ENCODE measurements around the gene CENPS.
"Not testable (repeated sequence)": the region's sequence is repeated elsewhere in the genome, so short reads cannot be mapped to it uniquely, and the experiment has no call there.

Gene CENPS

DNA sequence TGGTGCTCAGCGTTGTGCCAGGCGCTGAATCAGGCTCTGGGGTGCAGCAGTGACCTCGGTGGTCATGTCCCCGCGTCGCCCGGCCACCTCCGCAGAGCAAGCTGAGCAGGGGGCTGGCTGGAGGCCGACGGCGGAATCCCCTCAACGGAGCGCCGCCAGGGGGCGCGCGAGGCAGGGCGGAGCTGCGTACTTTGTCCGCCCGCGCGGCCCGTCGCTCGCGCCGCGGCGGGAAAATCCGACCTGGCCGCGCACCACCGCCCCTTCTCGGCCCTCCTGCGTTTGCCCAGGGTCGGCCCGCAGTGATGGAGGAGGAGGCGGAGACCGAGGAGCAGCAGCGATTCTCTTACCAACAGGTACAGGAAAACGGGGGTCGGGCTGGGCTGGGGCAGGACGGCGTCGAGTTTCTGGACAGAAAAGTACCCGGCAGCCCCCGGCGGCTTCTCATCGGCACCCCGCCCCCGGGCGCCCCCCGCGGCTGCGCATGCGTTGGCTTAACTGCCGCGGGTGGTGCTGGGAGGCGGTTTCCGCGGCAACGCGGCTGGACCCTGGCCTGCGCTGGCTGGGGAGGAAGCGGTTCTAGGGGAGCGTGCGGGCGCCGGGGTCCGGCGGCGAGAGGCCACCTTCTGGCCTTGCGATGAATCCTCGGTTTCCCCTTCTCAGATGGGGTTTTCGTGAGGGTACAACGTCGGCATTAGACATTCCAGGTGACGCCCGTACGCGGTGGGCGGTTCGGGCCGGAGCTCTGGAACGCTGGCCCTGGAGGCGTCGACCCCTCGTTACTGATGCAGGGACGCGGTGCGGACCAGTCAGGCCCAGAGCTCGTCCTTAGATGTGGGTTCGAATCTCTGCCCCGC lies at the start of gene CENPS:
CENPS (plus strand) TSS at position 218 of the 854 bp plus-strand sequence; CDS start at position 303, 85 bp downstream.
- peak; percentile 71 to 94 (median 92) for DNase-seq (ENCODE audit: low read depth in 4 of 4, low spot score in 1 of 4)

DNA sequence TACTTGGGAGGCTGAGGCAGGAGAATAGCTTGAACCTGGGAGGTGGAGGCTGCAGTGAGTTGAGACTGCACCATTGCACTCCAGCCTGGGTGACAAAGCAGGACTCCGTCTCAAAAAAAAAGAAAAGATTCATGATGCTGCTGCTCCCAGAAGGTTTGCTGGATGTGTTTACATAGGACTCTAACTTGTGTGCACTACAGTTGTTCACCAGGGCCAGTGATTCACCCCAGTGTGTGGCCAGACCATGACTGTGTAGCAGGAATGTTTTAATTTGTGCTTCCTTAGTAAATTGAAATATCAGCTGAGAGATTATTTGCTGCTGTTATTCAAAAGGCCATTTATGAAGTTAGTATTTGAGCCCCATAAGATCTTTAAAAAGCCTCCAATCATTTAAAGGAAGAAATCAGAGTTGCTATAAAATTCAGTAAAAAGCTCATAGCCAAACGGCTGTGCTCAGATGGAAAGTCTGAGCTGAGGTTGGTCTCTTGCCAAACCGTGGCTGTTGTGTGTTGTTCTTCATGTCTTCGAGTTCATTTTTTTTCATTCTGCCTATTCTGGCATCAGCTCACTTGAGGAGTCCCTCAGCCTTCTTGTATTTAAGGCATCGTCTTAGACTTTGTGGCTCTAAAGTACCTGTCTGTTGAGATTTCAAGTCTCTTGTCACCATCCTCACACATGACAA lies 49.5 kb upstream of the CENPS start:
- DNase-seq (ENCODE audit: low read depth in 4 of 4, low spot score in 1 of 4), result no peak

DNA sequence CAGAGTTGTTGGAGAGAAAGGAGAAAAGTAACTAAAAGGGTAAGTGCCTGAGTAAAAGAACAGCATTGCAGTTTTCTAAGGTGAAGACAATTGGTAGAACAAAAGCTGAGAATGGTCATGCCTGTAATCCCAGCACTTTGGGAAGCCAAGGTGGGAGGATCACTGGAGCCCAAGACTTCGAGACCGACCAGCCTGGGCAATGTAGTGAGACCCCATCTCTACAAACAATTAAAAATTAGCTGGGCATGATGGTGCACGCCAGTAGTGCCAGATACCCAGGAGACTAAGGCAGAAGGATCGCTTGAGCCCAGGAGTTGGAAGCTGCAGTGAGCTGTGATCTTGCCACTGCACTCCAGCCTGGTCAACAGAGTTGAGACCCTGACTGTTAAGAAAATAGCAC lies 46.6 kb upstream of the CENPS start:
- DNase-seq (ENCODE audit: low read depth in 4 of 4, low spot score in 1 of 4), result no peak

DNA sequence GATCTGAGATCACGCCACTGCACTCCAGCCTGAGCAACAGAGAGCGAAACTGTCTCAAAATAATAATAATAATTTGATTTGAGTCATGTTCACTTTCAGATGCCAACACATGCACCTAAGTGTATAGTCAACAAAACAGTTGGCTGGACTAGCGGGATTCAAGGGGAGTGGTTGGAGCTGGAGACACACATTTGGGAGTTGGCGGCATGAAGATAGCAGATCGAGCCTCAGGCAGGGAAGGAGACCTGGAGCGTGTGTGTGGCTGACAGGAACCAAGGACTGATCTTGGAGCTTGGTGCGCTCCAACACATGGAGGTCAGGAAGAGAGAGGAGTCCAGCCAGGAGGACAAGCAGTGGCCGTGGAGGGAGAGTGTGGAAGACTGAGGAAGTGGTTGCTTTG lies 46.0 kb upstream of the CENPS start:
- DNase-seq (ENCODE audit: low read depth in 4 of 4, low spot score in 1 of 4), result no peak

DNA sequence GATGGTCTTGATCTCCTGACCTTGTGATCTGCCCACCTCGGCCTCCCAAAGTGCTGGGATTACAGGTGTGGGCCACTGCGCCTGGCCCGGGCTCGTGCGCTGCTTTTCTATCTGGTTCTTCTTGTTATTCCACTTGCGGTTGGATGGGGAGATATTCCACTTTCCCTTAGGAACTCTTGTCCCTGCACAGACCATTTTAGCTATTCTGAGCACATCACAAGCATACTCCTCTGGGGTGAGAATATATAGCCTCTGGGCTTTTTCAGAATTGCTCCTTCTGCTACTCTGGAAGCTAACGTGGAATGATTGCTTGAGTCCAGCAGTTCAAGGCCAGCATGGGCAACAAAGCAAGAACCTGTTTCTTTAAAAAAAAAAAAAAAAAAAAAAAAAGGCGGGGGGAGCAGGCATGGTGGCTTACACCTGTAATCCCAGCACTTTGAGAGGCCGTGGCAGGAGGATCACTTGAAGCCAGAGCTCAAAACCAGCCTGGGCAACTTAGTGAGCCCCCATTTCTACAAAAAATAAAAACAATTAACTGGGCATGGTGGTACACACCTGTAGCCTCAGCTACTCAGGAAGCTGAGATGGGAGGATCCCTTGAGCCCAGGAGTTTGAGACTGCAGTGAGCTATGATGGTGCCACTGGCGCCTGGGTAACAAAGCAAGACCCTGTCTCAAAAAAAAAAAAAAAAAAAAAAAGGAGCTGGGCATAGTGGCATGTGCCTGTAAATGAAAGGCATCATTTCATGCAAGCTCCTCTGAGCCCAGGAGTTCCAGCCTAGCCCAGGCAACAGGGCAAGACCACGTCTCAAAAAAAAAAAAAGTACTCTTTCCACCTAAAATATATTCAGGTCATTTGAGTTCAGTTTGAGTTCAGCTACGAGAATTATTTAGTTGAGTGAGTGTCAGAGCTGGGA lies 43.2 kb upstream of the CENPS start:
- DNase-seq (ENCODE audit: low read depth in 4 of 4, low spot score in 1 of 4), result no peak

DNA sequence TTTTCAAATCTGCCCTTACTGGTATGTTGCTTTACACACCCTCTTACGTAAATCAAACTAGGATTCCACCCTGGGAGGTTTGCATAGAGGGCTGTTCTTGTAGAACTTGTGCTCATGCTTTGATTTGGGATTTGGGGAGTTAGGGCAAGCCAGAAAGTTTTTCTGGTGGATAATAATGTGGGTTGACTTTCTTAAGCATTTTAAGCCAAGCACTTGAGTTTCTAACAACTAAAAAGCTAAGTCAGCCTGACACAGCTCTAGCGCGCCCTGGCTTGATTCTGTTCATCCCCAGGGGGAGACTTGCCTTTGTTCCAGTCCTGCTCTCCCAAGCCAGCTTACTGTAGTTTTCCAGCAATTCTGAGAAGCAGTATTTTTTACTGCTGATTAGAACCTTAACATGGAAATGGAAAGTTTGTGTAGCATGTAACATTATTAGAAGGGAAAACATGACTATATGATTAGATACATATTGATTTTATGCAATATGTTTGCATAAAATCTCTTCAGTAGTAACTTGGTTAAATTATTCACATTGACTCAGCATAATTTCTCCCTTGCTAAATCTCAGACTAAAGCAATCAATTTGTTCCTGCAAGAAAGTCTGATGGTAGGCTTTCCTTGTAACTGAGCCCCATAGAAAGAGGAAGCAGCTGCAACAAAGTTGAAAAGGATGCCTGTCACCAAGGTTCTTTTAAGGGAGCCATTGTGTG lies 42.4 kb upstream of the CENPS start:
- DNase-seq (ENCODE audit: low read depth in 4 of 4, low spot score in 1 of 4), result no peak

DNA sequence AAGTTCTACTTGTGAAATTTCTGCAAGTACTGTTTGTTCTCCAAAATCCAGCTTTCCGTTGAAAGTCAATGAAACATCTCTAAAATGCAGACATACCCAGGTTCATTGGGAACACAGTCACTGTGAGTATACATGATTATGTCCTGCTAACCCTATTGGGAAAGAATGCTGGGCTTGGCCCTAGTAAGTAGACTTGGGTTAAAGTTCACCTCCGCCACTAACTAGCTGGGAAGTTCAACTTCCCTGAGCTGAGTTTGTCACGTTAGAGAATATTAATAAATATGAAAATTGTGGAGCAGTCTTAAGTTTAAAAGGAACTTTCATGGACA lies 41.9 kb upstream of the CENPS start:
- no peak for DNase-seq (ENCODE audit: low read depth in 4 of 4, low spot score in 1 of 4)

DNA sequence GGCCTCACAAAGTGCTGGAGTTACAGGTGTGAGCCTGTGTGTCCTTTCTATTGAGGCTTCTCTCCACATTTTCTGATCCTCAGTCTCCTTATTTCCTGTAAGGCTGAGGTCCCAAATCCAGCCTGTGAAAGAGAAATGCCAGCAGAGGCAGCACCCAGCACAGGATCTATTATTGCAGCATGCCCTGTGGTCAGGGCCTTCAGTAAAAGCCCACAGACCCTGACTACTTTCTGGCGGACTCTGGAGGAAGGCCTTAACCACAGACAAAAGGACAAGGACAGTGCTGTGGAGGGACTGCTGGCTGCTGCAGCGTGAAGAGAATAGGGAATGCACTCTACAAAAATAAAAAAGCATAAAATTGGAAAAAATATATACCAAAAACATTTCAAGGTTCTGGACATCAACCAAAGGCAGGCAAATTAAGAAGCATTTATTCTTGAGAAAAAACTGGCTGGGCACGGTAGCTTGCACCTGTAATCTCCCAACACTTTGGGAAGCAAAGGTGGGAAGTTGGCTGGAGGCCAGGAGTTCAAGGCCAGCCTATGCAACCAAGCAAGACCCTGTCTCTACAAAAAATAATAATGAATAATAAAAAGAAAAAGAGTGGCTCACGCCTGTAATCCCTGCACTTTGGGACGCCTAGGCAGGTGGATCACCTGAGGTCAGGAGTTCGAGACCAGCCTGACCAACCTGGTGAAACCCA lies 40.8 kb upstream of the CENPS start:
- DNase-seq (ENCODE audit: low read depth in 4 of 4, low spot score in 1 of 4), result no peak

DNA sequence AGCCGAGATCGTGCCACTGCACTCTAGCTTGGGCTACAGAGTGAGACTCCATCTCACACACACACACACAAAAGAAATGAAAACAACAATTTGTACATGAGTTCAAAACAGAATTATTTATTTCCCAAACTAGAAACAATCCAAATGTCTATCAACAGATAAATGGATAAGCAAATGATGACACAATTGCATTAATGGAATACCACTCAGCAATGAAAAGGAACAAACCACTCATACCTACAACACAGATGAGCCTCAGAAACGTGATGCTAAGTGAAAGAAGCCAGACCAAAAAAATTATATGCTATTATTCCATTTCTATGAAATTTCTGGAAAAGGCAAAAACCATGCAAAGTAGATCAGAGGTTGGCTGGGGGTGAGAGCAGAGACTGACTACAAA lies 33.4 kb upstream of the CENPS start:
- no peak for DNase-seq (ENCODE audit: low read depth in 4 of 4, low spot score in 1 of 4)

DNA sequence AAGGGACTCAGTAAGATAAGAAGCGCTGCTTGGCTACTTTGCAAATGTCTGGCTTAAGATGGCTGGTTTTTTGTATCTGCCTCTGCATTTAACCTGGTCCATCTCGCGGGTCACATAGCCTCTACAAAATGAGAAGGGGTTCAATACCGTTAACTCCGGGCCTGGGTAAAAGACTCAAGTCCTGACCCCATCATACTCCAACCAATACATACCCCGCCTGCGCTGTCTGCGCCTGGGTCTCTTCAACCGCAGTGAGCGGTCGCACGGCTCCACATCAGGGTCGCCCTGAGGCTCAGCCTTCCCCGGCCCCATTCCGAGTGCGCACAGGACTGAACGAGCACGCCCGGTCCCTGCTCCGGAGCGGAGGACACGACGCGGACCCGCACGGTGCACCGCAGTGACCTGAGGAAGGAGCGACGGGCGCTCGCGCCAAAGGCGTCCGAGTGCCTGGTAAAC lies 31.9 kb upstream of the CENPS start:
- DNase-seq (ENCODE audit: low read depth in 4 of 4, low spot score in 1 of 4), result peak in 1 of 4 experiments; percentile 7

DNA sequence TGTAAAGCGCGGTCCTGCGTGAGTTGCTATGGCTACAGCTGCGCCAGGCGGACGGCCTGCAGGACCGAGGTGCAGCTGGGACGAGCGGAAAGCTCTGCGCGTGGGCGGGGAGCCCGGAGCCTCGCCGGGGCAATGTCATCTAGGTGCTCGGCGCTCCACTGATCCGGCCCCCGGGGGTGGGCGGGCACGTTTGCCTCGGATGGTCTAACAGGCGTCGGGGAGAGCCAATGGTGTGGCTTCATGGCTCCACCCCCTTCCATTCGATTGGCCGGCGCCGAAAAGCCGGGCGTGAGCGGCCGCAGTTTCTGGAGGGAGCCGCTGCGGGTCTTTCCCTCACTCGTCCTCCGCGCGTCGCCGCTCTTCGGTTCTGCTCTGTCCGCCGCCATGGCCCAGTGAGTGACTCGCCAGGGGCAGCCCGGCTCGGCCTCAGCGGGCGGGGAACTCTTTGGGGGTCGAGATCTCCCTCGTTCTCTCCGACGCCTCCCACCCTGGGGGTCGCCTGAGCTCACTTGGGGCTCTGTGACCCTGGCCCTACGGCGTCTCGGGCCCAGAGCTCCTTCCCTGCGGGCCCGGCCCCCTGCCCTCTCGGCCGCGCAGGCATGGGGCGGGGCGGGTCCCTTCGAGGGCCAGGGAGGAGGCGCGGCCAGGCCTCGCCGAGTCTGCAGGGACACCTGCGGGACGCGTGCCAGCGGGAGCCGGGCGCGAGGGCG lies 31.3 kb upstream of the CENPS start, which contains the start of gene PGD:
PGD (plus strand) TSS at position 331 of the 710 bp plus-strand sequence; CDS start at position 385, 54 bp downstream.
- peak; percentile 94 to 99 (median 95) for DNase-seq (ENCODE audit: low read depth in 4 of 4, low spot score in 1 of 4)

DNA sequence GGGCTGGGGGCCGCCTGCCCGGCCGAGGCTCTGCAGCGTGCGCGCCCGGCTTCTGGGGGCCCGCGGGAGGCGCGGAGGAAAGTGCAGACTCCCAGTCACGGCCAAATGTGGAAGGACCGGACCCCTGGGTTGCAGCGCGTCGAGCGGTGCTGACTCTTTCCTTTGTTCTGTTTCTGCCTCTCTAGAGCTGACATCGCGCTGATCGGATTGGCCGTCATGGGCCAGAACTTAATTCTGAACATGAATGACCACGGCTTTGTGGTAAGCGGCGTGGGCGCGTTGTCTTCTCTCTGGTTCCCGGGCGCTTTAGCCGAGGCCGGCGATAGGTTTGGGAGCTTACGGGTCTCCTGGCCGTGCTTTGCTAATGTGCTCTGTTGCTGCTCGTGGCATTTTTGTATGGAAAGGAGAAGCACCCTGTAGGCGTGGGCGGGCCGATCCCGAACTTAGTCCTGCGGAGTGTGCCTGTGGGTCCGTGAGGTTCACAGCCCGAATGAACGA lies 30.7 kb upstream of the CENPS start:
- peak in 1 of 4 experiments; percentile 7 for DNase-seq (ENCODE audit: low read depth in 4 of 4, low spot score in 1 of 4)

DNA sequence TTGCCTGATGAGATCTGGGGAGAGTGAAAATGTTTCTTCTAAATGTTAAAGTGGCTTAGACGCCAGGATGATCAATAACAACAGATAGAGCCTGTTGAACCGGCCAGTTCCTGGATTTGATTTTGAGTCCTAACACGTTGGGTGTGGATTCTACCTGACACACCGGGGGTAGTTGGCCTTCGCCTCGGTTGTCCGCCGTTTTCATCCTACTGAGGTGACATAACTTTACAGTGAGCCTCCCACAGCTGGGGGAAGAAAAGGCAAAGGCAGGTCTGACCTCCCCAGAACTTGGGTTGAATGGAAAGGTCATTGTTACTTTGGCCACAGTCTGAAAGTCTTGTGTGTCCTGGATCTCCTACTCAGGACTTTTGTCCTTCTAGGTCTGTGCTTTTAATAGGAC lies 30.2 kb upstream of the CENPS start:
- no peak for DNase-seq (ENCODE audit: low read depth in 4 of 4, low spot score in 1 of 4)

DNA sequence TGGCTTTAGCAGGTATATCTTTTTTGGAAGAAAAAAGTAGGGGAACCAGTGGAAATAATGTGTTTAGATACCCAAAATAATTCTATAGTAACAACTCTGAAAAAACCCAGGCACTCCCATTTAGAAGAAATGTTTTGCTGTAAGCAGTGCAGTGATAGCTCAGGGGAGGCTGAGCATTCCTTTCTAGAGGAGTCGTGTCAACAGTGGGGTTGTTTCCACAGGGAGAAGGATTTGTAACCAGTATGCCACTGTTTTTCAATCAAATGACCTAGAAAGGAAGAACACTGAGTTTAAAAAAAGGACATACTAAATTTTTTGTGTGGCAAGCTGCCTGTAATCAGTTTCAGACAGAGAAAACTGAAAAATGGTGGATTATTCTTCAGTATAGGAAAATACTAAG lies 29.0 kb upstream of the CENPS start:
- no peak for DNase-seq (ENCODE audit: low read depth in 4 of 4, low spot score in 1 of 4)

DNA sequence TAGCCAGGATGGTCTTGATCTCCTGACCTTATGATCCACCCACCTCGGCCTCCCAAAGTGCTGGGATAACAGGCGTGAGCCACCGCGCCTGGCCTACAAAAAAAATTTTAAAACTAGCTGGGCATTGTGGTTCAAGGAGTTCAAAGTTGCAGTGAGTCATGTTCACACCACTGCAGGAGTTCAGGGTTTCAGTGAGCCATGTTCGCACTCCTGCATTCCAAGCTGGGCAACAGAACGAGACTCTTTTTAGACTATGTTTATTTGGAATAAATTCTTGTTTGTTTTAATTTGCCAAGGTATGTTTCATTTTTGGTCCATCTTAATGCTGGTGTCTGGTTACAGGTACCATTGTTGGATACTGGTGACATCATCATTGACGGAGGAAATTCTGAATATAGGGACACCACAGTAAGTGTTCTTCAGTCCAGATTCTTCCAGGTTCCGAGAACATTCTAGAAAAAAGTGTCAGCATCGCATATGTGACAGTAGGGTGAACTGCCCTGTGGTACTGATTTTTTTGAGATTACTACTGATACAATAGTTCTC lies 27.4 kb upstream of the CENPS start:
- no peak for DNase-seq (ENCODE audit: low read depth in 4 of 4, low spot score in 1 of 4)

DNA sequence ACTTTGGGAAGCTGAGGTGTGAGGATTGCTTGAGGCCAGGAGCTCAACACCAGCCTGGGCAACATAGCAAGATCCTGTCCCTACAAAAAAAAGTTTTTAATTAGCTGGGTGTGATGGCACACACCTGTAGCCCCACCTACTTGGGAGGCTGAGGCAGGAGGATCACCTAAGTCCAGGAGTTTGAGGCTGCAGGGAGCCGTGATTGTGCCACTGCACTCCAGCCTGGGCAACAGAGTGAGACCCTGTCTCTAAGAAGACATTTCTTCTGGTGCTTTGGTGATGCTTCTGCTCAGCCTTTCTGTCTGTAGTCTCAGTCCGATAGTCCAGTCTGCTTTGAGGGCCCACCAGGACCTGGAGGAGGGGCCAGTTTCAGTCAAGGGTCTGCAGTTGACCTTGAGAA lies 23.0 kb upstream of the CENPS start:
- no peak for DNase-seq (ENCODE audit: low read depth in 4 of 4, low spot score in 1 of 4)

DNA sequence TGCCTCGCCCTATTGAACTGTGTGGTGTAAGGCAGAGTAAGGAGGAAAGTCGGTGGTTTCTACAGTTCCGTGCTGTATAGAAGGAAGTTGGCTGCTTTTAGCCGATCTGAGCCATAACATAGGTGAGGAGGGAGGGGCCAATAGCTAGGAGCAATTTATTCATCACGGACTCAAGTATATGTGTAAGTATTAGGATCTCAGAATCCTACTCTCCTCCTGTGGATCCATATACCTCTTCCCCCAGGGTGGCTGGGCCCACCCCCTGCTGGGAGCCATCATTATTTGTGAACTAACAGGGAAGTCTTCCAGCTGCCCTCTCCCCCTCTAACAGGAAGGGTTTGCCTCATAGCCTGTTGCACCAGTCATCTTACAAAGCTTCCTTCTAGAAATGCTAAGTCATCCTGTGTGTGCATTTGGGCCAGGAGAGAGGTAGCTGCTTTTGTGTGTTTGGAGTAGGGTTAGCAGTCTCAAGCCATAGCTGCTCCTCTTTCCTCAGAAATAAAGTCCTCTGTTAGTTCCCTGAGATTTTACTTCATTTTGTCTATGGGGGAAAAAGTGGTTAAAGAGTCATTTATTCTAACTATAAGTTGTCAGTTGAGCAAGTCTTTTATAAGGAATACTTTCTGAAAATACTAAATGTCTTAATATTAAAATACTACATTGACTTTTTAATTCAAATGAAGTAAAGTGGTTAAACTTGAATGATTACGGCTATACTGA lies 14.9 kb upstream of the CENPS start:
- no peak for DNase-seq (ENCODE audit: low read depth in 4 of 4, low spot score in 1 of 4)

DNA sequence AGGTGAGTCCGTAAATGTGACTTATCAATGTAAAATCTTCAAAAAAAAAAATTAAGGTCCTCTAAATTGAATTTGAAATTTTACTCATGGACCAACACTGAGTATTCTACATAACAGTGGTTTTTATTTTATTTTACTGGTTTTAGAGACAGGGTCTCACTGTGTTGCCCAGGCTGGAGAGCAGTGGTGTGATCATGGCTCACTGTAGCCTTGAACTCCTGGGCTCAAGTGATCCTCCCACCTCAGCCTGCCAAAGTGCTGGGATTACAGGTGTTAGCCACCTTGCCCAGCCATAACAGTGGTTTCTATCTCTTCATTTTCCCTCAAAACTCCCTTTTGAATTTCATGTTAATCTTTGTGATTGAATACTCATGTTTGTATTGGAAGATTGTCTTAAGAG lies 14.3 kb upstream of the CENPS start:
- not testable (repeated sequence) for DNase-seq (ENCODE audit: low read depth in 4 of 4, low spot score in 1 of 4)
